HCEC 1CT (cell line): ENCODE results near the gene FHIT.
"Not testable (repeated sequence)": the region's sequence is repeated elsewhere in the genome, so short reads cannot be mapped to it uniquely, and the experiment has no call there.

Source experiments
- DNase-seq: peaks from one replicate; pipeline ENCODE4 v3.0.0-alpha.2; 2017

The FHIT gene

GRCh38 chr3:59803268-59803667 lies 1448.0 kb downstream of the FHIT start:
- no peak for DNase-seq

- not testable (repeated sequence) for DNase-seq
Measured at GRCh38 chr3:59802453-59802852, 1448.8 kb downstream of the FHIT start.

- DNase-seq: no peak
Measured at GRCh38 chr3:59802045-59802444, 1449.2 kb downstream of the FHIT start.

- DNase-seq: no peak
Measured at GRCh38 chr3:59800481-59800880, 1450.8 kb downstream of the FHIT start.

- DNase-seq: no peak
Measured at GRCh38 chr3:59798372-59799086, 1452.7 kb downstream of the FHIT start.

- no peak for DNase-seq
Measured at GRCh38 chr3:59797533-59797932, 1453.7 kb downstream of the FHIT start.

- no peak for DNase-seq
Measured at GRCh38 chr3:59796456-59796855, 1454.8 kb downstream of the FHIT start.

GRCh38 chr3:59795756-59796155 lies 1455.5 kb downstream of the FHIT start:
- DNase-seq: no peak

- DNase-seq: no peak
Measured at GRCh38 chr3:59793976-59794375, 1457.3 kb downstream of the FHIT start.

- DNase-seq: no peak
Measured at GRCh38 chr3:59791774-59792308, 1459.4 kb downstream of the FHIT start.

GRCh38 chr3:59790241-59790640 lies 1461.0 kb downstream of the FHIT start:
- DNase-seq: no peak

GRCh38 chr3:59788801-59789200 lies 1462.5 kb downstream of the FHIT start:
- no peak for DNase-seq

- DNase-seq: peak; percentile 43
Measured at GRCh38 chr3:59788133-59788532, 1463.1 kb downstream of the FHIT start.

- no peak for DNase-seq
Measured at GRCh38 chr3:59786374-59786773, 1464.9 kb downstream of the FHIT start.

- no peak for DNase-seq
Measured at GRCh38 chr3:59784164-59784563, 1467.1 kb downstream of the FHIT start.

- DNase-seq: no peak
Measured at GRCh38 chr3:59783468-59783988, 1467.7 kb downstream of the FHIT start.

GRCh38 chr3:59782664-59783063 lies 1468.6 kb downstream of the FHIT start:
- DNase-seq: no peak

- no peak for DNase-seq
Measured at GRCh38 chr3:59780209-59780608, 1471.0 kb downstream of the FHIT start.

- DNase-seq: no peak
Measured at GRCh38 chr3:59779260-59779659, 1472.0 kb downstream of the FHIT start.

- DNase-seq: no peak
Measured at GRCh38 chr3:59777667-59778077, 1473.6 kb downstream of the FHIT start.

- no peak for DNase-seq
Measured at GRCh38 chr3:59777066-59777465, 1474.2 kb downstream of the FHIT start.

GRCh38 chr3:59775761-59776325 lies 1475.4 kb downstream of the FHIT start:
- no peak for DNase-seq

- peak; percentile 55 for DNase-seq
Measured at GRCh38 chr3:59775106-59775505, 1476.1 kb downstream of the FHIT start.

- DNase-seq: peak; percentile 78
Measured at GRCh38 chr3:59774634-59775033, 1476.6 kb downstream of the FHIT start.
